ENCODE measurements around the gene RALGAPB.
"Not testable (repeated sequence)": the region's sequence is repeated elsewhere in the genome, so short reads cannot be mapped to it uniquely, and the experiment has no call there.

The RALGAPB gene

DNA sequence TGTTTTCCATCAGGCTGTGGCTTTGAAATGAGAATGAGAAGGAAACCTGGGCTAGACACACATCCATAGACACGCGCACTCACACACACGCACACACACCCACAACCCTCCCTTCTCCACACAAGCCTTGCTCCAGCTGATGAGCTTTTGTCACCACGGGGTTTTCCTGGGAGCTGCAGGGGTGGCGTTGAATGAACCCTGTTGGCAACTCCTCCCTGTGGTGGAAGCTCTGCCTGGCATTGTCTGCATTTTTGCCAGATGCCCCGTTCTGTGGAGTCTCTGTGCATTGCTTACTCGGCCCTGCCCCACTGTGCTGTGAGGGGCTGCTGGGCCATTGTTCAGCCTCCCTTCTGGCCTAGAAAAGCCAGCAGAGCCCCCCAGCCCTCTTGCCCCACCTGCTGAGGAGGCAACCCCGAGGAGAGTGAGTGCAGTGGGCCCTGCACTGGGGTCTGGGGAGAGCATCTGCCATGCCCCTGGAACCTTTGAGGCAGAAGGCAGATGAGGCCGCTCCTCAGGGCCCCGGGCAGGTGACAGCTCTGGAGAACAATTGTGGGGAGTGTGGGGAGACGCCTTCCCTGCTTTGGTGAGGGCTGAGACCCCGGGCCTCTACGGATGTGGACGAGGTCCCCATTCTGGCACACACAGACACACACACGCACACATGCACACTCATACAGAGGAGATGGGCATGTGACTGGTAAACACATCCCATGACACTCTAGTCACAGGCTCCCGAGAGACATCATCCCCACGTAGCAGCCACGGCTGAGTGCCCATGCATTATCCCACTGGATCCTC, 118.2 kb downstream of the RALGAPB start:
- intact Hi-C loops (cut with DNase I; ENCODE audit: low total_unique reads): no loop called here
- Histone ChIP-seq H3K9me3 (no peaks in the 10 kb centered on the region), H3K4me3 (no peak overlapping the region), H3K27ac (no peak overlapping the region), H3K36me3 (no peaks in the 10 kb centered on the region), H3K27me3 (peaks cover 0 to 16% of the 10 kb centered on the region in 2 donors), H3K4me1 (no peaks in the 10 kb centered on the region)
- DNase-seq: no peak
- no peak for TF ChIP-seq CTCF (IDR thresholded peaks at IDR 0.05)

DNA sequence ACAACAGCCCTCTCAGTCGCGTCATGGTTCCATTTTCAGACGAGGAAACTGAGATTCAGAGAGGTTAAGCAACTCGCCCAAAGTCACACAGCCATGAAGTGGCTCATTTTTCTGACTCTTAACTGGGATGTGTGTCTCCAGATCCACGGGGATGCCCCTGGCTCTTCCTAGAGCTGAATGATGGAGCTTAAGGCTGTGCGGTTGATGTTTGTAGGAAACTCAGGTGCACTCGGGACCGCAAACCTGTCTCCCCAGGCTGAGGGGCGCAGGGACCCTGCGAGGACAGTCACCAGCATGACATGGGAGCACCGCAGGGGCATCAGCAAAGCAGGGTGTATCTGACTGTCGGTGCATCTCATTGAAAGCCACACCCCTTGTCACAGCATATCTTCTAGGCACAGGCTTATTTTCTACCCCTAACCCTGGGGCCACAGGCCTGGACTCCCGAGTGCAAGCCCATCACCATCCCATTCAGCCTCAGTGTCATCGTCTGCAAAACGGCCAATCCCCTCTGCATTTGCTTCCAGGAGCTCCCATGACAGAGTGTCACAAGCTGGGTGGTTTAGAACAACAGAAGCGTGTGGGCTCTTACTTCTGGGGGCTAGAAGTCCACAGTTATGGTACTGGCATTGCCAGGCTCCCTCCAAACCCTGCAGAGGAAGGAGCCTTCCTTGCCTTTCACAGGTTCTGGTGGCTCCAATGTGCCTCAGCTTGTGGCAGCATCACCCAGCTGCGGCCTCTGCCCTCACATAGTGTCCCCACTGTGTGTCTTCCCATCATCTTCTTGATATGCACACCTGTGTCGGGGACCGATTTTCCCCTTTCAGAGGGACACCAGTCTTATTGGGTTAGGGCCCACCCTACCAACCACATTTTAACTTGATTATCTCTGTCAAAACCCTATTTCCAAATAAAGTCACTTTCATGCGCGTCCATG, 119.1 kb downstream of the RALGAPB start:
- TF ChIP-seq CTCF (IDR thresholded peaks at IDR 0.05): no peak
- Histone ChIP-seq H3K4me3 (no peak overlapping the region), H3K36me3 (no peaks in the 10 kb centered on the region), H3K9me3 (no peaks in the 10 kb centered on the region), H3K4me1 (no peaks in the 10 kb centered on the region), H3K27ac (no peak overlapping the region), H3K27me3 (peaks cover 0 to 16% of the 10 kb centered on the region in 2 donors)
- intact Hi-C loops (cut with DNase I; ENCODE audit: low total_unique reads): no loop called here
- no peak for DNase-seq

- H3K27me3 ChIP-seq: peaks cover 0 to 16% of the 10 kb centered on the region in 2 donors
- DNase-seq; H3K9me3 ChIP-seq; H3K36me3 ChIP-seq; H3K27ac ChIP-seq; intact Hi-C loops (cut with DNase I; ENCODE audit: low total_unique reads); H3K4me1 ChIP-seq; H3K4me3 ChIP-seq: not testable (repeated sequence)
These were observed 119.8 kb downstream of the RALGAPB start for GRCh38 chr20:38592411-38592790.

DNA sequence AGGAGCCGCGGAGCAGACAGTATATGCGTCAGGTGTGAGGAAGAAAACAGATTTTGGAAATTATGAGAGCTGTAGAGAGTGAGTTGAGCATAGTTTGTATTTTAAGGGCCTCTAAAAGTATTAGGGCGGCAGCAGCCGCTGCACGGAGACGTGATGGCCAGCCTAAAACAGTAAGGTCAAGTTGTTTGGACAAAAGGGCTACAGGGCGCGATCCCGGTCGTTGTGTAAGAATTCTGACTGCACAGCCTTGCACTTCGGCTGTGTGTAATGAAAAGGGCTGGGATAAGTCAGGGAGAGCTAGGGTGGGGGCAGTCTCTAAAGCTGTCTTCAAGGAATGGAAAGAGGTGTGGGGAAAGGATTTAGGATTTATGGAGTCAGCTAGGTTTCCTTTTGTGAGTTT, 121.6 kb downstream of the RALGAPB start:
- H3K9me3 ChIP-seq; intact Hi-C loops (cut with DNase I; ENCODE audit: low total_unique reads); H3K4me3 ChIP-seq; DNase-seq; H3K36me3 ChIP-seq; H3K4me1 ChIP-seq; H3K27ac ChIP-seq: not testable (repeated sequence)
- H3K27me3 ChIP-seq: peaks cover 0 to 10% of the 10 kb centered on the region in 2 donors

- H3K4me3 ChIP-seq; H3K36me3 ChIP-seq; DNase-seq; H3K4me1 ChIP-seq; H3K9me3 ChIP-seq; H3K27ac ChIP-seq; intact Hi-C loops (cut with DNase I; ENCODE audit: low total_unique reads): not testable (repeated sequence)
- H3K27me3 ChIP-seq: peaks cover 0 to 17% of the 10 kb centered on the region in 2 donors
These were observed 123.2 kb downstream of the RALGAPB start for GRCh38 chr20:38595886-38596285.

GRCh38 chr20:38599410-38599882, 126.8 kb downstream of the RALGAPB start:
- Histone ChIP-seq H3K4me1 (peaks cover 0 to 12% (median 3%) of the 10 kb centered on the region in 4 donors), H3K36me3 (no peaks in the 10 kb centered on the region), H3K27me3 (peaks cover 0 to 27% of the 10 kb centered on the region in 2 donors), H3K9me3 (no peaks in the 10 kb centered on the region), H3K4me3 (no peak overlapping the region), H3K27ac (no peak overlapping the region)
- intact Hi-C loops (cut with DNase I; ENCODE audit: low total_unique reads): no loop called here
- no peak for TF ChIP-seq CTCF (IDR thresholded peaks at IDR 0.05)
- no peak for DNase-seq

DNA sequence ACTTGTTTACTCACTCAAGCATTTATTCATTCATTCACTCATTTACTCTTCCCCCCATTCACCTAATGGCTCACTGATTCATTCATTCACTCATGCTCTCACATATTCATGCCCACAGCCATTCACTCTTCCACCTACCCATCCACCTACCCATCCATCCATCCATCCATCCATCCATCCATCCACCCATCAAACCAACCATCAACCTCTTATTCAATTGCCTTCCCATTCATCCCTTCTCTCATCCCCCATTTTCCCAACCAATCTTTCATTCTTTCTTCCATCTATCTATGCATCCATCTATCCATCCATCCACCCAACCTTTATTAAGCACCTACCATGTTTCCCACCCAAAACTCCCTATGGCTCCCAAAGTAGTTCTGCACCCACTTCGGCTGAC, 127.4 kb downstream of the RALGAPB start:
- no peak for DNase-seq
- no peak overlapping the region for H3K4me3 ChIP-seq
- peaks cover 0 to 12% (median 3%) of the 10 kb centered on the region in 4 donors for H3K4me1 ChIP-seq
- H3K27ac ChIP-seq: no peak overlapping the region
- intact Hi-C loops (cut with DNase I; ENCODE audit: low total_unique reads): no loop called here
- no peak for TF ChIP-seq CTCF (IDR thresholded peaks at IDR 0.05)
- H3K27me3 ChIP-seq: peaks cover 0 to 30% of the 10 kb centered on the region in 2 donors
- no peaks in the 10 kb centered on the region for H3K9me3 ChIP-seq
- H3K36me3 ChIP-seq: no peaks in the 10 kb centered on the region
